Stimulated activated CD4-positive, alpha-beta T cell treated with anti-CD3 and anti-CD28 coated beads, Interleukin-1b, Interleukin-23, amount 100 ng/mL, for 24 hours (primary cell): Measurements from ENCODE around the gene BCAS4.
"Not testable (repeated sequence)": the region's sequence is repeated elsewhere in the genome, so short reads cannot be mapped to it uniquely, and the experiment has no call there.

Experiments
- DNase-seq, 4 experiments: peaks; one replicate each; pipeline ENCODE4 v3.0.0-alpha.2; 2020; ENCODE audit warnings: low read depth in 4 of 4, low spot score in 1 of 4

BCAS4 gene

GRCh38 chr20:50799176-50799889 lies 4.5 kb downstream of the BCAS4 start:
- DNase-seq, result no peak

- DNase-seq, result no peak
These were observed 5.2 kb downstream of the BCAS4 start for GRCh38 chr20:50799890-50800550.

- not testable (repeated sequence) for DNase-seq
These were observed 6.3 kb downstream of the BCAS4 start for GRCh38 chr20:50800986-50801746.

GRCh38 chr20:50801747-50802125 lies 6.9 kb downstream of the BCAS4 start:
- DNase-seq, result no peak

- no peak for DNase-seq
These were observed 7.4 kb downstream of the BCAS4 start for GRCh38 chr20:50802289-50802688.

GRCh38 chr20:50804437-50805348 lies 9.8 kb downstream of the BCAS4 start:
- no peak for DNase-seq

- DNase-seq, result no peak
These were observed 10.5 kb downstream of the BCAS4 start for GRCh38 chr20:50805349-50805684.

GRCh38 chr20:50806126-50806768 lies 11.4 kb downstream of the BCAS4 start:
- DNase-seq, result no peak

- no peak for DNase-seq
These were observed 15.2 kb downstream of the BCAS4 start for GRCh38 chr20:50810063-50810462.

- DNase-seq, result no peak
These were observed 16.0 kb downstream of the BCAS4 start for GRCh38 chr20:50810842-50811241.

GRCh38 chr20:50813101-50813643 lies 18.3 kb downstream of the BCAS4 start:
- no peak for DNase-seq

- no peak for DNase-seq
These were observed 18.9 kb downstream of the BCAS4 start for GRCh38 chr20:50813801-50814200.

- DNase-seq, result no peak
These were observed 19.7 kb downstream of the BCAS4 start for GRCh38 chr20:50814438-50815161.

GRCh38 chr20:50815162-50815989 lies 20.5 kb downstream of the BCAS4 start:
- no peak for DNase-seq

- DNase-seq, result no peak
These were observed 22.9 kb downstream of the BCAS4 start for GRCh38 chr20:50817776-50818172.

GRCh38 chr20:50819349-50819748 lies 24.5 kb downstream of the BCAS4 start:
- no peak for DNase-seq

GRCh38 chr20:50820515-50821256 lies 25.8 kb downstream of the BCAS4 start:
- DNase-seq, result no peak

- DNase-seq, result no peak
These were observed 26.5 kb downstream of the BCAS4 start for GRCh38 chr20:50821257-50821921.
